Measurements from ENCODE around the gene BEND2.

The BEND2 gene

GRCh38 chrX:18133605-18134004 is 87.1 kb downstream of the BEND2 start:
- DNase-seq = no peak

GRCh38 chrX:18129690-18130089 is 91.0 kb downstream of the BEND2 start:
- no peak for DNase-seq

GRCh38 chrX:18126971-18127370 is 93.7 kb downstream of the BEND2 start:
- no peak for DNase-seq

- DNase-seq = no peak
Observed at GRCh38 chrX:18119856-18120255, 100.8 kb downstream of the BEND2 start.

All from hematopoietic multipotent progenitor cell treated with erythropoietin and hydrocortisone succinate and interleukin-3 and kit ligand, for 6 days (in vitro differentiated cells).